ENCODE data around the gene GNAQ. TPM values are rescaled to one million over a fixed set of nuclear protein-coding genes. Genes with fewer than 3 reads are reported as not detected.

GNAQ gene
- total RNA-seq, 1 experiment from 2014 or later, result 38.2 TPM

DNA sequence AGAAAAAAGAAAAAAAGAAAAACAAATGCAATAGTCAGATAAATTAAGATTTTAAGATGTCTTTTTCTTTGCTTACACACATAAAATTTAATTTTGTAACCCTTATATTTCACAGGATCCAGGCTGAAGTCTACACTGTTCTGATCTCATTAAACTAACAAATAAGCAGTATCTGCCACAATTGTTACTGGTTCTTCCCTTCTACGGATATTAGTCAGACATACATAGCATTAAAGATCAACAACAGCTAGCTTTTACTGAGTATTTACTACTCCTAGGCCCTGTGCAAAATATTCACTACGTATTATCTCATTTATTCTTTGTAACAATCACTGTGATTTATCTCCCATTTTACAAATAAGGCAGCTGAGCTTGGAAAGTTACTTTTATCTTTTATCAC is 34.9 kb downstream of the GNAQ start:
- H3K36me3 Mint-ChIP-seq (ENCODE audit: insufficient read depth, unreplicated experiment), result peaks cover 8% of the 10 kb centered on the region
- H3K27ac Mint-ChIP-seq (ENCODE audit: low read depth, unreplicated experiment), result no peak overlapping the region
- BruUV-seq (replicated peaks), result no TSS peak
- no peaks in the 10 kb centered on the region for H3K27me3 Mint-ChIP-seq (ENCODE audit: insufficient read depth, unreplicated experiment)
- intact Hi-C loops (cut with micrococcal nuclease), result no loop called here
- TF ChIP-seq, protein P1, sequence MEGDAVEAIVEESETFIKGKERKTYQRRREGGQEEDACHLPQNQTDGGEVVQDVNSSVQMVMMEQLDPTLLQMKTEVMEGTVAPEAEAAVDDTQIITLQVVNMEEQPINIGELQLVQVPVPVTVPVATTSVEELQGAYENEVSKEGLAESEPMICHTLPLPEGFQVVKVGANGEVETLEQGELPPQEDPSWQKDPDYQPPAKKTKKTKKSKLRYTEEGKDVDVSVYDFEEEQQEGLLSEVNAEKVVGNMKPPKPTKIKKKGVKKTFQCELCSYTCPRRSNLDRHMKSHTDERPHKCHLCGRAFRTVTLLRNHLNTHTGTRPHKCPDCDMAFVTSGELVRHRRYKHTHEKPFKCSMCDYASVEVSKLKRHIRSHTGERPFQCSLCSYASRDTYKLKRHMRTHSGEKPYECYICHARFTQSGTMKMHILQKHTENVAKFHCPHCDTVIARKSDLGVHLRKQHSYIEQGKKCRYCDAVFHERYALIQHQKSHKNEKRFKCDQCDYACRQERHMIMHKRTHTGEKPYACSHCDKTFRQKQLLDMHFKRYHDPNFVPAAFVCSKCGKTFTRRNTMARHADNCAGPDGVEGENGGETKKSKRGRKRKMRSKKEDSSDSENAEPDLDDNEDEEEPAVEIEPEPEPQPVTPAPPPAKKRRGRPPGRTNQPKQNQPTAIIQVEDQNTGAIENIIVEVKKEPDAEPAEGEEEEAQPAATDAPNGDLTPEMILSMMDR (IDR thresholded peaks at IDR 0.05; ENCODE audit: unreplicated experiment), result no peak
- ChIA-PET CTCF (interaction anchor here (0.9 to 1.2 kb wide), 3 partner anchors 10 to 563 kb away, joined by 3 to 5 read pairs (median 5); no protein-coding TSS in a partner anchor), POLR2A (interaction anchor here (1.2 kb wide), 1 partner anchor 11 kb away, joined by 3 read pairs; no protein-coding TSS in a partner anchor)
- peaks cover 12% of the 10 kb centered on the region for H3K4me1 Mint-ChIP-seq (ENCODE audit: insufficient read depth, unreplicated experiment)
- DNase-seq (ENCODE audit: unreplicated experiment), result no peak
- H3K4me3 Mint-ChIP-seq (ENCODE audit: unreplicated experiment), result no peak overlapping the region
- no peaks in the 10 kb centered on the region for H3K9me3 Mint-ChIP-seq (ENCODE audit: unreplicated experiment)

DNA sequence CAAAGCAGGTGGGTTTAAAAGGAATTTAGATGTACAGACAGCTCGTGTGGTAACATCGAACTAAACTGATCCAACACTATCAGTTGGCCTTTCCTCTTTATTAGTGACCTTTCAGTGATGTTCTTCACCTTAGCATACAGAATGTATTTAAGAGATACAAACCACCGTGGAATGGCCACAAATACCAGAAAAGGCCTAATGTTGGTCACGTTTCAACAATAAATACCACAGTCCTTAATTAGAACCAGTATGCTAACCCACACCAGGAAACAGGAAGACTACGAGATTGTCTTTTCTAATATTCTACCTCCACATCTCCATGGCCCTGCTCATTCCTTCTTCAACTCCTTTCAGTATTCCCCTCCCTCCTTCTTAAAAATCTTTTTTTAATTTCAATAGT is 40.4 kb downstream of the GNAQ start:
- intact Hi-C loops (cut with micrococcal nuclease), result no loop called here

DNA sequence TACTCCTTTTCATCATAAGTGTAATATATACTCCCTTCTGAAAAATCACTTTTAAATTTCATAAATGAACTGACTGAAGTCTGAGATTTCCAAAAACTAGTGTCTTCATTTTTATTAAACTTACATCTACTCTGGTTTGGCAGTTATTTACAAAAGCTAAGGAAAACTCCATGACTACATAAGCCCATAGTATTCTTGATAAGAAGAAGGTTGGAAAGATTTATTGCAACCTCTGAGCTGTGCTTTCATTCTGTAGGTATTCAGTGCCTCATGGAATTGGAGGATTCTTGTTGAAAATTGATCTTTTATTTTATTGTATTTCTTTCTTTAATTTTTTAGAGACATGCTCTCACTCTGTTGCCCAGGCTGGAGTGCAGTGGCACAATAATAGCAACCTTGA is 41.7 kb downstream of the GNAQ start:
- no peak for DNase-seq (ENCODE audit: unreplicated experiment)
- ChIA-PET POLR2A (interaction anchor here (1.0 to 1.4 kb wide), 3 partner anchors 8 to 10 kb away, joined by 3 to 7 read pairs (median 4); no protein-coding TSS in a partner anchor), CTCF (interaction anchor here (0.9 to 1.4 kb wide), 2 partner anchors 9 to 13 kb away, joined by 4 to 6 read pairs; no protein-coding TSS in a partner anchor)
- intact Hi-C loops (cut with micrococcal nuclease), result no loop called here
- Mint-ChIP-seq H3K27ac (ENCODE audit: low read depth, unreplicated experiment) (no peak overlapping the region), H3K9me3 (ENCODE audit: unreplicated experiment) (no peaks in the 10 kb centered on the region), H3K36me3 (ENCODE audit: insufficient read depth, unreplicated experiment) (no peaks in the 10 kb centered on the region), H3K4me3 (ENCODE audit: unreplicated experiment) (no peak overlapping the region), H3K4me1 (ENCODE audit: insufficient read depth, unreplicated experiment) (no peaks in the 10 kb centered on the region), H3K27me3 (ENCODE audit: insufficient read depth, unreplicated experiment) (no peaks in the 10 kb centered on the region)
- TF ChIP-seq, protein P1 (IDR thresholded peaks at IDR 0.05; ENCODE audit: unreplicated experiment), result no peak
- BruUV-seq (replicated peaks), result no TSS peak

More for the DNA sequence above, 40.4 kb downstream of the GNAQ start:
- Mint-ChIP-seq H3K36me3 (ENCODE audit: insufficient read depth, unreplicated experiment) (no peaks in the 10 kb centered on the region), H3K4me1 (ENCODE audit: insufficient read depth, unreplicated experiment) (no peaks in the 10 kb centered on the region), H3K27me3 (ENCODE audit: insufficient read depth, unreplicated experiment) (no peaks in the 10 kb centered on the region), H3K9me3 (ENCODE audit: unreplicated experiment) (no peaks in the 10 kb centered on the region), H3K27ac (ENCODE audit: low read depth, unreplicated experiment) (no peak overlapping the region), H3K4me3 (ENCODE audit: unreplicated experiment) (no peak overlapping the region)
- TF ChIP-seq, protein P1 (IDR thresholded peaks at IDR 0.05; ENCODE audit: unreplicated experiment), result no peak
- BruUV-seq (replicated peaks), result no TSS peak
- POLR2A ChIA-PET, result no interaction called here
- CTCF ChIA-PET, result no interaction called here
- no peak for DNase-seq (ENCODE audit: unreplicated experiment)

GRCh38 chr9:77989458-77989857 is 42.2 kb downstream of the GNAQ start:
- H3K9me3 Mint-ChIP-seq (ENCODE audit: unreplicated experiment), result no peaks in the 10 kb centered on the region
- no peak overlapping the region for H3K4me3 Mint-ChIP-seq (ENCODE audit: unreplicated experiment)
- ChIA-PET CTCF (interaction anchor here (0.9 to 1.4 kb wide), 2 partner anchors 8 to 12 kb away, joined by 4 to 6 read pairs; no protein-coding TSS in a partner anchor), POLR2A (interaction anchor here (1.0 to 1.4 kb wide), 3 partner anchors 8 to 27 kb away, joined by 4 to 7 read pairs (median 4); no protein-coding TSS in a partner anchor)
- no peak for DNase-seq (ENCODE audit: unreplicated experiment)
- intact Hi-C loops (cut with micrococcal nuclease), result no loop called here
- no peak overlapping the region for H3K27ac Mint-ChIP-seq (ENCODE audit: low read depth, unreplicated experiment)
- H3K27me3 Mint-ChIP-seq (ENCODE audit: insufficient read depth, unreplicated experiment), result no peaks in the 10 kb centered on the region
- no peaks in the 10 kb centered on the region for H3K36me3 Mint-ChIP-seq (ENCODE audit: insufficient read depth, unreplicated experiment)
- TF ChIP-seq, protein P1 (IDR thresholded peaks at IDR 0.05; ENCODE audit: unreplicated experiment), result no peak
- no TSS peak for BruUV-seq (replicated peaks)
- no peaks in the 10 kb centered on the region for H3K4me1 Mint-ChIP-seq (ENCODE audit: insufficient read depth, unreplicated experiment)

Measured in MCF 10A (cell line).